ENCODE measurements around the gene FAM184A. TPM values are rescaled to one million over a fixed set of nuclear protein-coding genes. Genes with fewer than 3 reads are reported as not detected.

The FAM184A gene
- total and polyA plus RNA-seq, 2 donors from 2014 or later, result 3.4 to 9.0 TPM

DNA sequence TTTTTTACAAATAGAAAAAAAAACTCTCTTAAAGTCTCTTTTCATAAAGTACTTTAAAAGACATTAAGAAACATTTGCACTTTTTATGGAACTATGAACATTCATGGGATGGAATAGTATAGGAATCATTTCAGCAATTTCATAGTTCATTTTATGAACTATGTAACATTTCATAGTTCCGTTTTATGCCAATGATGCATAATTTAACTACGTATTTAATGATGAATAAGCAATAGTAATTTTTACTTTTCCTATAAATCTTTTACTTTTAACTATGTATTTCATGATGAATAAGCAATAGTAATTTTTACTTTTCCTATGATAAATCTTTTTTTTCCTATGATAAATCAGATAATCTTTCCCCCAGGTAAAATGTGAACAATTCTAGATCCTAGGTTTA, 47.7 kb downstream of the FAM184A start:
- no peaks in the 10 kb centered on the region for H3K36me3 ChIP-seq (ENCODE audit: control insufficient read depth in 2 of 3, insufficient read depth in 3 of 3, low read length in 3 of 3)
- H3K9me3 ChIP-seq (ENCODE audit: control insufficient read depth in 2 of 3, insufficient read depth in 1 of 3, low read length in 3 of 3), result no peaks in the 10 kb centered on the region
- TF ChIP-seq, protein P1, sequence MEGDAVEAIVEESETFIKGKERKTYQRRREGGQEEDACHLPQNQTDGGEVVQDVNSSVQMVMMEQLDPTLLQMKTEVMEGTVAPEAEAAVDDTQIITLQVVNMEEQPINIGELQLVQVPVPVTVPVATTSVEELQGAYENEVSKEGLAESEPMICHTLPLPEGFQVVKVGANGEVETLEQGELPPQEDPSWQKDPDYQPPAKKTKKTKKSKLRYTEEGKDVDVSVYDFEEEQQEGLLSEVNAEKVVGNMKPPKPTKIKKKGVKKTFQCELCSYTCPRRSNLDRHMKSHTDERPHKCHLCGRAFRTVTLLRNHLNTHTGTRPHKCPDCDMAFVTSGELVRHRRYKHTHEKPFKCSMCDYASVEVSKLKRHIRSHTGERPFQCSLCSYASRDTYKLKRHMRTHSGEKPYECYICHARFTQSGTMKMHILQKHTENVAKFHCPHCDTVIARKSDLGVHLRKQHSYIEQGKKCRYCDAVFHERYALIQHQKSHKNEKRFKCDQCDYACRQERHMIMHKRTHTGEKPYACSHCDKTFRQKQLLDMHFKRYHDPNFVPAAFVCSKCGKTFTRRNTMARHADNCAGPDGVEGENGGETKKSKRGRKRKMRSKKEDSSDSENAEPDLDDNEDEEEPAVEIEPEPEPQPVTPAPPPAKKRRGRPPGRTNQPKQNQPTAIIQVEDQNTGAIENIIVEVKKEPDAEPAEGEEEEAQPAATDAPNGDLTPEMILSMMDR (IDR thresholded peaks at IDR 0.05; ENCODE audit: borderline replicate concordance, extremely low read depth, insufficient read depth), result no peak
- H3K4me3 ChIP-seq (ENCODE audit: low read length in 3 of 3), result no peak overlapping the region
- intact Hi-C loops (cut with DNase I), result no loop called here
- DNase-seq (no peak), FAIRE-seq (no peak)
- H3K27me3 ChIP-seq (ENCODE audit: control insufficient read depth, insufficient read depth, low read length), result no peaks in the 10 kb centered on the region
- peaks cover 0 to 7% (median 0%) of the 10 kb centered on the region in 3 donors for H3K4me1 ChIP-seq (ENCODE audit: control insufficient read depth in 2 of 3, insufficient read depth in 2 of 3, low read depth in 1 of 3, low read length in 3 of 3)
- H3K27ac ChIP-seq (ENCODE audit: low read depth in 2 of 2, low read length in 2 of 2), result no peak overlapping the region
- no peak overlapping the region for H3K9ac ChIP-seq (ENCODE audit: low read length in 3 of 3)

DNA sequence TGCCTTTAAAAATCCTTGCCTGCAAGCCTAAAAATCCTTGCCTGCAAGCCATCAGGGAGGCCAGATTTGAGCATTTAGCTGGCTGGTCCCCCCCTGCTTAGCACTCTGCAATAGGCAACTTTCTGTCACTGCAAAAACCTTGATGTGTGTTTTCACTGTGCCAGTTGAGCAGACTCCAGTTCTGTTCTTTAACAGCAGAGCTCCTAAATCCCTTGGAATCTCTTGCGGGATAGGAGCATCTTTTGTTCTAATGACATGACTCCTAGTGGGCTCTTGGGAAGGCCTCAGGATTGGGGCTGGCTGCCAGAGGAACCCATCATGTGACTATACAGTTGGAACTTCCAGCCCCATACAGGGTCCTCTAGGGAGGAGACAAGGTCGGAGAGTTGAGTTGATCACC, 50.4 kb downstream of the FAM184A start:
- FAIRE-seq (no peak), DNase-seq (no peak)
- H3K9ac ChIP-seq (ENCODE audit: low read length in 3 of 3), result no peak overlapping the region
- no peaks in the 10 kb centered on the region for H3K4me1 ChIP-seq (ENCODE audit: control insufficient read depth in 2 of 3, insufficient read depth in 2 of 3, low read depth in 1 of 3, low read length in 3 of 3)
- H3K27me3 ChIP-seq (ENCODE audit: control insufficient read depth, insufficient read depth, low read length), result no peaks in the 10 kb centered on the region
- no peak overlapping the region for H3K27ac ChIP-seq (ENCODE audit: low read depth in 2 of 2, low read length in 2 of 2)
- TF ChIP-seq, protein P1 (IDR thresholded peaks at IDR 0.05; ENCODE audit: borderline replicate concordance, extremely low read depth, insufficient read depth), result no peak
- no peaks in the 10 kb centered on the region for H3K36me3 ChIP-seq (ENCODE audit: control insufficient read depth in 2 of 3, insufficient read depth in 3 of 3, low read length in 3 of 3)
- H3K4me3 ChIP-seq (ENCODE audit: low read length in 3 of 3), result no peak overlapping the region
- intact Hi-C loops (cut with DNase I), result no loop called here
- H3K9me3 ChIP-seq (ENCODE audit: control insufficient read depth in 2 of 3, insufficient read depth in 1 of 3, low read length in 3 of 3), result no peaks in the 10 kb centered on the region

DNA sequence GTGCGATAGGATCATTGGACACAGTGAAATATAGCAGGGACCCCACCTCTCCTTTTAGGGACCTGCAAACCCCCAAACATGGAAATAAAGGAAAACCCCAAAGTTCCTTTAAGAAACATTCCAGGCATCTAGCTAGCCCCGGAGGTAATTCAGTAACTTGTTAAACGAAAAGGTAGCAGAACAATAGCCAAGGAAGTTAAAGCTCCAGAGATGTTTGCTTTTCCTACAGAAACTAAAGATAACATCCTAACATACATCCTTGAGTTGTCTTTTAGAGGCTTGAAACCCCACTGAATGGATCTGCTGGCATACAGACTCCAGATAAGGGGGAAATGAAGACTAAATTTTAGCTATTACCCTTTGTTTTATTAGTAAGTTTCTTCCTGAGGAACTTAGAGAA, 51.0 kb downstream of the FAM184A start:
- Histone ChIP-seq H3K27me3 (ENCODE audit: control insufficient read depth, insufficient read depth, low read length) (no peaks in the 10 kb centered on the region), H3K27ac (ENCODE audit: low read depth in 2 of 2, low read length in 2 of 2) (no peak overlapping the region), H3K4me1 (ENCODE audit: control insufficient read depth in 2 of 3, insufficient read depth in 2 of 3, low read depth in 1 of 3, low read length in 3 of 3) (no peaks in the 10 kb centered on the region), H3K4me3 (ENCODE audit: low read length in 3 of 3) (no peak overlapping the region), H3K9me3 (ENCODE audit: control insufficient read depth in 2 of 3, insufficient read depth in 1 of 3, low read length in 3 of 3) (no peaks in the 10 kb centered on the region), H3K9ac (ENCODE audit: low read length in 3 of 3) (no peak overlapping the region), H3K36me3 (ENCODE audit: control insufficient read depth in 2 of 3, insufficient read depth in 3 of 3, low read length in 3 of 3) (no peaks in the 10 kb centered on the region)
- TF ChIP-seq, protein P1 (IDR thresholded peaks at IDR 0.05; ENCODE audit: borderline replicate concordance, extremely low read depth, insufficient read depth), result no peak
- DNase-seq (no peak), FAIRE-seq (no peak)
- intact Hi-C loops (cut with DNase I), result no loop called here

DNA sequence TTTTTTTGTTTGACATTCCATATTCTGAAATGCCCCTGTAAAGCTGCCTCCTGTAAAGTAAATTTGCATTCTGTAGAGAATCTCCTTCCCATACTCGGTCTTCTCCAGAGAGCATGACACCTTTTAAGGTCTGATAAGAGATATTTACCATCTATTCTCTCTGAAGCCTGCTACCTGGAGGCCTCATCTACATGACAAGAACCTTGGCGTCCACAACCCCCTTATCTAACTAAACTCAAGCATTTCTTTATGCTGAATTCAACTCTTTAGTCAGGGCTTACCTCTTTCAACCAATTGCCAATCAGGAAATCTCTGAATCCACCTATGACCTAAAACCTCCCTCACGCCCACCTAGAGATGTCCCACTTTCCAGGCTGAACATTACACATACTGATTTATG, 51.6 kb downstream of the FAM184A start:
- TF ChIP-seq, protein P1 (IDR thresholded peaks at IDR 0.05; ENCODE audit: borderline replicate concordance, extremely low read depth, insufficient read depth), result no peak
- no peak for FAIRE-seq
- intact Hi-C loops (cut with DNase I), result no loop called here

More for the DNA sequence above, 51.6 kb downstream of the FAM184A start:
- no peak overlapping the region for H3K27ac ChIP-seq (ENCODE audit: low read depth in 2 of 2, low read length in 2 of 2)
- DNase-seq, result no peak
- H3K4me3 ChIP-seq (ENCODE audit: low read length in 3 of 3), result no peak overlapping the region
- no peaks in the 10 kb centered on the region for H3K36me3 ChIP-seq (ENCODE audit: control insufficient read depth in 2 of 3, insufficient read depth in 3 of 3, low read length in 3 of 3)
- H3K4me1 ChIP-seq (ENCODE audit: control insufficient read depth in 2 of 3, insufficient read depth in 2 of 3, low read depth in 1 of 3, low read length in 3 of 3), result no peaks in the 10 kb centered on the region
- H3K9ac ChIP-seq (ENCODE audit: low read length in 3 of 3), result no peak overlapping the region
- no peaks in the 10 kb centered on the region for H3K9me3 ChIP-seq (ENCODE audit: control insufficient read depth in 2 of 3, insufficient read depth in 1 of 3, low read length in 3 of 3)
- H3K27me3 ChIP-seq (ENCODE audit: control insufficient read depth, insufficient read depth, low read length), result no peaks in the 10 kb centered on the region

All from kidney (tissue), 14 donors.